Activated T-cell treated with anti-CD3 and anti-CD28 coated beads, Interleukin-2, amount 50 U/mL, for 24 hours (primary cell): ENCODE results near the gene SAMD4B.

Experiments
- DNase-seq: peaks from one replicate; pipeline ENCODE4 v3.0.0-alpha.2; 2020
- H3K27ac Mint-ChIP-seq: 2 replicates; pipeline ENCODE4 v1.8.0; 2020; ENCODE audit warnings: mild to moderate bottlenecking, mixed read lengths
- H3K27me3 Mint-ChIP-seq: 2 replicates; pipeline ENCODE4 v1.8.0; 2020; ENCODE audit warnings: mixed read lengths
- H3K36me3 Mint-ChIP-seq: 2 replicates; pipeline ENCODE4 v1.8.0; 2020; ENCODE audit warnings: low read depth, mixed read lengths
- H3K4me1 Mint-ChIP-seq: 2 replicates; pipeline ENCODE4 v1.8.0; 2020; ENCODE audit warnings: low read depth, mixed read lengths
- H3K4me3 Mint-ChIP-seq: 2 replicates; pipeline ENCODE4 v1.8.0; 2020; ENCODE audit warnings: mild to moderate bottlenecking, moderate library complexity, mixed read lengths
- H3K9me3 Mint-ChIP-seq: 2 replicates; pipeline ENCODE4 v1.8.0; 2020; ENCODE audit warnings: mixed read lengths

The SAMD4B gene, protein sequence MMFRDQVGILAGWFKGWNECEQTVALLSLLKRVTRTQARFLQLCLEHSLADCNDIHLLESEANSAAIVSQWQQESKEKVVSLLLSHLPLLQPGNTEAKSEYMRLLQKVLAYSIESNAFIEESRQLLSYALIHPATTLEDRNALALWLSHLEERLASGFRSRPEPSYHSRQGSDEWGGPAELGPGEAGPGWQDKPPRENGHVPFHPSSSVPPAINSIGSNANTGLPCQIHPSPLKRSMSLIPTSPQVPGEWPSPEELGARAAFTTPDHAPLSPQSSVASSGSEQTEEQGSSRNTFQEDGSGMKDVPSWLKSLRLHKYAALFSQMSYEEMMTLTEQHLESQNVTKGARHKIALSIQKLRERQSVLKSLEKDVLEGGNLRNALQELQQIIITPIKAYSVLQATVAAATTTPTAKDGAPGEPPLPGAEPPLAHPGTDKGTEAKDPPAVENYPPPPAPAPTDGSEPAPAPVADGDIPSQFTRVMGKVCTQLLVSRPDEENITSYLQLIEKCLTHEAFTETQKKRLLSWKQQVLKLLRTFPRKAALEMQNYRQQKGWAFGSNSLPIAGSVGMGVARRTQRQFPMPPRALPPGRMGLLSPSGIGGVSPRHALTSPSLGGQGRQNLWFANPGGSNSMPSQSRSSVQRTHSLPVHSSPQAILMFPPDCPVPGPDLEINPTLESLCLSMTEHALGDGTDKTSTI

DNA sequence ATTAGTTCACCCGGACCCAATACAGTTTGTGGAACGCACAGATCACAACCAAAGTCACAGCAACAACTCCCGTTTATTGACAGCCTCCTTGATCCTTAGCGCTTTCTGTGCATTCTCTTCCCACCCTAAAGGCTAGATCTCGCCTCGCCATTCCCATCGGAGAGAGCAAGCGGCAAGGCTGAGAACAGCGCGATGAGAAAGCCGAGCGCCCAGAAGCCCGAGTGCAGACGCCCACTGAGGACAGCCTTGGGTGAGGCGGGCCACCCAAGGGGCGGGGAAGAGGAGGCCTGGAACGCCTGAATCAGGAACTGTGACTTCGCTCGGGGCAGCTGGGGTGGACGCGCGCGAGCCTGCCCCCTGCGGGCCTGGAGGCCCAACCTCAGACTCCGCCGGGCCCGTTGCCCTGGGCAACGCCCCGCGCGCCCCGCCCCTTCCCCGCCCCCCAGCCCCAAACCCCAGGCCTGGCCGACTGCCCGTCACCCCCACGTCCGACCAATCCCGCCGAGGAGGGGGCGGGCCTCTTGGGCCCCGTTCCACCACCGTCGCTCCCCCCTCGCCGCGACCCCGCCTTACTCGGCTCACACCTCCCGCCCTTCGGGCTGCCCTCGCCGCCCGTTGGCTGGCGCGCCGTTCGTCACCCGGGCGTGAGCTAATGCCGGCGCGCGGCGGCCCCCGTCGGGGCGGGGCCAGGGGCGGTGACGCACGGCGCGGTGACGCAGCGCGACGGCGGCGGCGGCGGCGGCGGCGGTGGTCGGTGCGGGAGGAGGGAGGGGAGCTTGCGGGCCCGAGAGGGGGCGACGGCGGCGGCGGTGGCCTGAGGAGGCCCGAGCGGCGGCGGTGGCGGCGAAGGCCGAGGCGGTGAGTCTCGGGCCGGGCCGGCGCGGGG, at the start of gene SAMD4B:
Gene SAMD4B, plus strand, starts transcription at position 703 of the 886 bp plus-strand sequence. CDS start 14,473 bp downstream, outside the sequence.
- H3K9me3 Mint-ChIP-seq, result no peaks in the 10 kb centered on the region
- peak within 1 kb of the TSS; percentile 95 for H3K27ac Mint-ChIP-seq
- peak; percentile 99 for DNase-seq
- H3K27me3 Mint-ChIP-seq, result no peaks in the 10 kb centered on the region
- H3K36me3 Mint-ChIP-seq, result peaks cover 33% of the 10 kb centered on the region
- peaks cover 68% of the 10 kb centered on the region for H3K4me1 Mint-ChIP-seq
- peak within 1 kb of the TSS; percentile 94 for H3K4me3 Mint-ChIP-seq

DNA sequence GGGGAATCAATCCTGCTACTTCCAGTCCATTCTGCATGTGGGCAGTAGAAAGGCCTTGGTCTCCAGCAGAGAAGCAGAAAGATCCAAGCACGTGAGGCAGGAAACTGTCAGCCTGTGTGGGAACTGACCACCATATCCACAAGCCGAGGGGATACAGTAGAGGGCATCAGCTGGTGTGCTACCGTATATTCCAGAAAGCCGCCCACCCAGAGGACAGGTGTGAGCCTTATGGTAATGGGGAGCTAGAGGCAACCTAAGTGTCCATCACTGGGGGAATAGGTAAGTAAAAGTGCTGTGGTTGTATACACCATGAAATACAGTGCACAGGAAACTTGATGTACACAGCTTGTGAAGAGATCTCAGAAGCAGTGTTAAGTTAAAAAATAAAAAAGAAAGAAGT, 48.8 kb upstream of the SAMD4B start:
- Mint-ChIP-seq H3K36me3 (no peaks in the 10 kb centered on the region), H3K27me3 (peaks cover 2% of the 10 kb centered on the region), H3K9me3 (no peaks in the 10 kb centered on the region)

DNA sequence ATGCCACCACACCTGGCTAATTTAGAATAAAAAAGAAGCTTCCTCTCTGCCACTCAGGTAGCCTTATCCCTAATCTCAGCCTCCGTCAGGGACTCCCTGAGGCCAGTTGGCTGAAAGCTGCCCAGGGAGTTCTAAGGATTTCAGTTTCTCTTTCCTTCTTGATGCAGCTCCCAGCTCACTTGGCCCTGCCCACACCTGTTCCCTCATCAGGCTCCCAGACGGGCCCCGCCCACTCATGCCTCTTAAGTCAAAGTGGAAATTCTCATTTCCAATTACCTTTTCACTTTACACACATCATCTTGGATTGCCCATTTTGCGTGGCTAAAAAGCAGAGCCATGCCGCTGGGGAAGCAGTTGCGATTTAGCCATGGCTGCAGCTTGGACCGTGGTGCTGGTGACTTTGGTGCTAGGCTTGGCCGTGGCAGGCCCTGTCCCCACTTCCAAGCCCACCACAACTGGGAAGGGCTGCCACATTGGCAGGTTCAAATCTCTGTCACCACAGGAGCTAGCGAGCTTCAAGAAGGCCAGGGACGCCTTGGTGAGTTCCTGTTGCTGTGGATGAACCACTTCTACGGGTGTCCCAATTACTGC, 46.1 kb upstream of the SAMD4B start, which contains the start of gene IFNL1:
Gene IFNL1, plus strand, starts transcription at position 353 of the 591 bp plus-strand sequence. Its CDS starts 15 bp downstream, at position 368.
- Mint-ChIP-seq H3K9me3 (no peaks in the 10 kb centered on the region), H3K27ac (no peak within 1 kb of the TSS), H3K4me1 (peaks cover 16% of the 10 kb centered on the region), H3K36me3 (no peaks in the 10 kb centered on the region), H3K27me3 (peaks cover 2% of the 10 kb centered on the region), H3K4me3 (no peak within 1 kb of the TSS)
- DNase-seq, result no peak

More for the DNA sequence above, 48.8 kb upstream of the SAMD4B start:
- Mint-ChIP-seq H3K27ac (no peak overlapping the region), H3K4me3 (no peak overlapping the region), H3K4me1 (peaks cover 10% of the 10 kb centered on the region)
- DNase-seq, result no peak

DNA sequence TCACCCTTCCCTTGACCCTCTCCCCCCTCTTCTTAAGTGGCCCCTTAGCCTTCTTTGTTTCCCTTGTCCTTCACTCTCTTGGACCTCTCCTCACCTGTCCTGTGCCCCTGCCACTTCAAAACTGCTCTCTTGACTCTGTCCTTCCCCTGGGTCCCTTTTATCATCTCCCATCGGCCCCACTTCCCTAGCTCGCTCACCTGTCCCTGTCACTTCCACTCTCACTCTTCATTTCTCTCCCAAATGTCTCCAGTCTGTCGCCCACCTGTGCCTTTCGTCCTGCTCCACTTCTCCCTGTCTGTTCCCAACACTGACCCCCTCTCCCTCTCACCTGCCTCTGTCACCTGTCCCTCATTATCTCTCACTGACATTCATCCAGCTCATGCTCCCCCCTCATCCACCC, 45.3 kb upstream of the SAMD4B start:
- Mint-ChIP-seq H3K27me3 (peaks cover 2% of the 10 kb centered on the region), H3K27ac (no peak overlapping the region), H3K9me3 (no peaks in the 10 kb centered on the region), H3K4me1 (peaks cover 16% of the 10 kb centered on the region), H3K4me3 (no peak overlapping the region), H3K36me3 (no peaks in the 10 kb centered on the region)
- DNase-seq, result no peak

DNA sequence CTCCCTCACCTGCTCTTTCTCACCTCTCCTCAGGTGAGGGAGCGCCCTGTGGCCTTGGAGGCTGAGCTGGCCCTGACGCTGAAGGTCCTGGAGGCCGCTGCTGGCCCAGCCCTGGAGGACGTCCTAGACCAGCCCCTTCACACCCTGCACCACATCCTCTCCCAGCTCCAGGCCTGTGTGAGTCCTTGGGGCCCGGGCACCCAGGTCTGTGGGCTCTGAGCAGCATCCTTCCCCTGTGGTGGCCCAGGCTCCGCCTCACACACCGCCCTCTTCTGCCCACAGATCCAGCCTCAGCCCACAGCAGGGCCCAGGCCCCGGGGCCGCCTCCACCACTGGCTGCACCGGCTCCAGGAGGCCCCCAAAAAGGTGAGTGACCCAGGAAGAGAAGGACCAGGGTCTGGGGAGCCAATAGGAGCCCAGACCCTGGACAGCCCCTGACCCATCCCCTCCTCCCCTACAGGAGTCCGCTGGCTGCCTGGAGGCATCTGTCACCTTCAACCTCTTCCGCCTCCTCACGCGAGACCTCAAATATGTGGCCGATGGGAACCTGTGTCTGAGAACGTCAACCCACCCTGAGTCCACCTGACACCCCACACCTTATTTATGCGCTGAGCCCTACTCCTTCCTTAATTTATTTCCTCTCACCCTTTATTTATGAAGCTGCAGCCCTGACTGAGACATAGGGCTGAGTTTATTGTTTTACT, 44.1 kb upstream of the SAMD4B start:
- DNase-seq, result peak; percentile 60
- Mint-ChIP-seq H3K36me3 (no peaks in the 10 kb centered on the region), H3K4me1 (peaks cover 16% of the 10 kb centered on the region), H3K4me3 (peak overlapping the region; percentile 35), H3K27ac (peak overlapping the region; percentile 39), H3K9me3 (no peaks in the 10 kb centered on the region), H3K27me3 (no peaks in the 10 kb centered on the region)

DNA sequence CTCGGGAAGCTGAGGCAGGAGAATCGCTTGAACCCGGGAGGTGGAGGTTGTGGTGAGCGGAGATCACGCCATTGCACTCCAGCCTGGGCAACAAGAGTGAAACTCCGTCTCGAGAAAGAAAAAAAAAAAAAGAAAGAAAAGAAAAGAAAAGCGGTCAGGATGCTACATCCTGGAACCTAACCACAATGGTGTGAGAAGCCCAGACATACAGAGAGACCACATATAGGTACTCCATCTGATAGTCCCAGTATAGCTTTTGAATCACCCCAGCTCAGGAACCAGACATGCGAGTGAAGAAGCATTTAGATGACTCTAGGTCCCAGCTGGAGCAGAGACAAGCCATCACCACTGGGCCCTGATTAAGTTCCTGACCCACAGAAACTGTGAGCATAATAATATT, 42.8 kb upstream of the SAMD4B start:
- Mint-ChIP-seq H3K9me3 (no peaks in the 10 kb centered on the region), H3K27ac (no peak overlapping the region), H3K4me3 (no peak overlapping the region), H3K36me3 (no peaks in the 10 kb centered on the region), H3K4me1 (peaks cover 16% of the 10 kb centered on the region), H3K27me3 (no peaks in the 10 kb centered on the region)
- DNase-seq, result no peak

DNA sequence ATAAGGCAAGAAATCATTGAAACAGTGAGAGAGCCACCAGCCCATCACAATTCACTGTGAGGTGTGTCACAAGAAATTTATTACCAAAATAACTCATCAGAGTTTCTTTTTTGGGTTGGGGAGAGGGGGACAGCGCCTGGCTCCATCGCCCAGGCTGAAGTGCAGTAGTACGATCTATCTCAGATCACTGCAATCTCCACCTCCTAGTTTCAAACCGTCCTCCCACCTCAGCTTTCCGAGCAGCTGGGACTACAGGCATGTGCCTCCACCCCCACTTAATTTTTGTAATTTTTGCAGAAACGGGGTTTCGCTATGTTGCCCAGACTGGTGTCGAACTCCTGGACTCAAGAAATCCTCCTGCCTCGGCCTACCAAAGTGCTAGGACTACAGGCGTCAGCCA, 42.4 kb upstream of the SAMD4B start:
- Mint-ChIP-seq H3K9me3 (no peaks in the 10 kb centered on the region), H3K4me3 (no peak overlapping the region), H3K27me3 (no peaks in the 10 kb centered on the region), H3K4me1 (peaks cover 16% of the 10 kb centered on the region), H3K36me3 (no peaks in the 10 kb centered on the region), H3K27ac (no peak overlapping the region)
- DNase-seq, result no peak

DNA sequence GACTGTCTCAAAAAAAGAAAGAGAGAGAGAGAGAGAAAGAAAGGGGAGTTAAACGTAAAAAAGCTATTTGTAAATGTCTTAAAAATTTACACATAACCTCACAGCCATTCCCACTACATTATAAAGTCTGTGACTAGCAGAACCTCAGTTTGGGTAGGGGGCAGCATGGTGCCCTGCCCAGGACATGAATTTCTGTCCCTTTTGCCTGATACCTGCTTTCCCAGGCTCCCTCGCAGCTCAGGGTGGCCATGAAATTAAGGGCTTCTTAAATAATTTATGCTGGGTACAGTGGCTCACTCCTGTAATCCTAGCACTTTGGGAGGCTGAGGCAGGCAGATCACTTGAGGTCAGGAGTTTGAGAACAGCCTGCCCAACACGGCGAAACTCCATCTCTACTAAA, 41.2 kb upstream of the SAMD4B start:
- H3K27ac Mint-ChIP-seq, result no peak overlapping the region
- H3K9me3 Mint-ChIP-seq, result no peaks in the 10 kb centered on the region
- H3K4me3 Mint-ChIP-seq, result no peak overlapping the region
- no peaks in the 10 kb centered on the region for H3K36me3 Mint-ChIP-seq
- peaks cover 16% of the 10 kb centered on the region for H3K4me1 Mint-ChIP-seq
- DNase-seq, result no peak
- no peaks in the 10 kb centered on the region for H3K27me3 Mint-ChIP-seq

DNA sequence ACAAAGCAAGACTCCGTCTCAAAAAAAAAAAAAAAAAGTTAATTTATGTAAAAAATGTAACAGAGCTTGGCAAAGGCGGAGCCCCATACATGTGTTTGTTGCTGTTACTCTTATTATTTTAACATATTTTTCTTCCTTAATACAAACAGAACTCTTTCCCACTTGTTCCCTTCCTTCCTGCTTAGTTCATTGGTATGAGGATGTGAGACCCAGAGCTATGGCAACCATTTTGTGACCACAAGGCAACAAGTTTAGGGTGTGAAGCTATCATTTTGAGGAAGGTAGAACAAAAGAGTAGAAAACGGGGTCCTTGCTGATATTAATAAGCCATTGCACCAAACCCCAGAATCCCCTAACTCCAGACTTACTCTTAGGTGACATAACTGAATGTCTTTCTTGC, 40.7 kb upstream of the SAMD4B start:
- Mint-ChIP-seq H3K4me3 (no peak overlapping the region), H3K27ac (no peak overlapping the region), H3K4me1 (peaks cover 16% of the 10 kb centered on the region), H3K36me3 (no peaks in the 10 kb centered on the region), H3K27me3 (no peaks in the 10 kb centered on the region), H3K9me3 (no peaks in the 10 kb centered on the region)
- DNase-seq, result no peak

DNA sequence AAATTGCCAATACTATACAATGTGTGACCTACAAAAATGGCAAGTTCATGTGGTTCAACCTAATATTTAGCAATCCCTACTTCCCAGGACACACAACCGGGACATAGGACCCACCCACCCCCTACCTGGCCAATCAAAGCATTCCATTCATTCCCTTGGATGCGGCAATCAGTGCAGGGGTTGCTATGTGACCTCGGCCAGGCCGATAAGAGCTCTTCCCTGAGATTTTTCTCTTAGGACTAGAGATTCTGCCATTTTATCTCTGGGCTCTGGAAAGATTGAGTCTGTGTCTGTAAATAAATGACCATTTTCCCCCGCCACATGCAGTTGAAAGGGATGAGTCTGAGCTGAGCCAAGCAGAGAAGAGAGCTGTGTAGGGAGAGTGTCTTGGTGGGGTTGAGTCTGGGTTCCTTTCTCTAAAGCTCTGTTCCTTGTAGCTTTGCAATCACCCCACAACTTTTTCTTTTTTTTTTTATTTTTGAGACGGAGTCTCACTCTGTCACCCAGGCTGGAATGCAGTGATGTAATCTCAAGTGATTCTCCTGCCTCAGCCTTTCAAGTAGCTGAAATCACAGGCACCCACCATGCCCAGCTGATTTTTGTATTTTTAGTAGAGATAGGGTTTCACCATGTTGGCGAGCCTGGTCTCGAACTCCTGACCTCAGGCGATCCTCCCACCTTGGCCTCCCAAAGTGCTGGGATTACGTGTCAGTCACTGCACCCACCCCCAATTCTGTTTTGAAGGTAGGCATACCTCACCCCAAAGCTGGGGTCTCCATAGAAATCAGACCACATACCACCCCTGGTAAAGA, 38.6 kb upstream of the SAMD4B start:
- Mint-ChIP-seq H3K27me3 (no peaks in the 10 kb centered on the region), H3K4me3 (no peak overlapping the region), H3K9me3 (no peaks in the 10 kb centered on the region), H3K27ac (no peak overlapping the region), H3K4me1 (peaks cover 4% of the 10 kb centered on the region), H3K36me3 (peaks cover 9% of the 10 kb centered on the region)
- DNase-seq, result no peak

DNA sequence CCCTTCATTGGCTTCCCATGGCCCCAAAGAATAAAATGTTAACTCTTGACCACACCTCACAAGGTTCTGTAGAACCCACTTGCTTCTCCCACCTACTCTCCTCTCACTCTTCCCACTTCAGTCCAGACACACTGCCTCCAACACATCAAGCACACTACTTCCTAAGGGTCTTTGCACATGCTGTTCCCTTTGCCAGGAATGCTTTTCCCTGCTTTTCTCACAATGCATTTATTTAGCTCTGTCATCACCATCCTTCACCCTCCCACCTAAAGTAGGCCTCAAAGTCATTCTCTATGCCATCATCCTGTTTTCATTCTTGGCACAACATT, 38.1 kb upstream of the SAMD4B start:
- Mint-ChIP-seq H3K9me3 (no peaks in the 10 kb centered on the region), H3K27ac (no peak overlapping the region), H3K27me3 (no peaks in the 10 kb centered on the region), H3K4me3 (no peak overlapping the region), H3K36me3 (peaks cover 13% of the 10 kb centered on the region), H3K4me1 (peaks cover 2% of the 10 kb centered on the region)
- no peak for DNase-seq

DNA sequence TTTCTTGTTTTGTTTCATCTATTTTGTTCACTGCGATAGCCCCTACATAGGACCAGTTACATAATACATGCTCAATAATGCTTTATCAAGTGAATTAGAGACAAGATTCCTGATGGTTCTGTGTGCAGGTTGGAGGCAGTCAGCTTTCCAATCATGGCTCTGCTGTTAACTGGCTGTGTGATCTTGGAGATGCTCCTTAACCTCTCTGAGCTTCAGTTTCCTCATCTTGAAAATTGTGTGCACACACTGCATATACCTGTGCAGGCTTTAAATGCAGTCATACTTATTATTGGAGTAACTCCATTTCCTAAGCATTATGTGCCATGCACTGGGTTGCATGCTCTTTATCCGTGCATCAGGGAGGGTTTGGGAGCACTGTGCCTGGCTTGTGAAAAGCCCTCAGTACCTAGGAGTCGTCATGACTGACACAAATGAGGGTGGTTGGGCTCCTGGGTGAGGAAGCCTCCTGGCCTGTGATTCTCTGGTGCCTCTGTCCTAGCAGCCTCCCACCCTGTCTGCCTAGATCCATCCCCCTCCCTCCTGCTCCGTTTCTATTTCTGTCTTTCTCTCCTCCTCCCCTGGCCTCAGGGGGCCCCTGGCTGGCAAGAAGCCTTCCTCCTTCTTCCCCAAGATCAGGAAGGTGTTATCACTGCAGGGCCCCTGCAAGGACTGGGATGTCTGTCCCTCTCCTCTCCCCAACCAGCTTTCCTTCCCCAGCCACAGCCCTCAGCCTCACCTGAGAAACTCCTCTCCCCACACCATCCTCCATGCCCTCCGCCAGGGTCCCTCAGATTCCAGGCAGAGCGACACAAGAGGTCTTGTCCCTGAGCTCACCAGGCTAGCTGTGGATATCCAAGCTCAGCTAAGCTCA, 37.3 kb upstream of the SAMD4B start:
- no peaks in the 10 kb centered on the region for H3K9me3 Mint-ChIP-seq
- no peak overlapping the region for H3K27ac Mint-ChIP-seq

More for the DNA sequence above, 37.3 kb upstream of the SAMD4B start:
- H3K4me1 Mint-ChIP-seq, result no peaks in the 10 kb centered on the region
- no peak overlapping the region for H3K4me3 Mint-ChIP-seq
- peaks cover 13% of the 10 kb centered on the region for H3K36me3 Mint-ChIP-seq
- DNase-seq, result no peak
- no peaks in the 10 kb centered on the region for H3K27me3 Mint-ChIP-seq
